Keratinocyte (primary cell): ENCODE measurements around the gene SMCHD1.

ENCODE experiments used
- EZH2 ChIP-seq: IDR thresholded peaks from one replicate; pipeline ENCODE4 v1.6.1; 2012; ENCODE audit warnings: inconsistent platforms, mild to moderate bottlenecking, low read length, moderate library complexity
- TF ChIP-seq, protein P1 (sequence below), 3 experiments: IDR thresholded peaks in 1 of 3; conservative IDR thresholded peaks in 1 of 3; optimal IDR thresholded peaks in 1 of 3; 2 replicates in 2 of 3; 3 replicates in 1 of 3; pipeline versions ENCODE3 to v1.5.1; 2011; ENCODE audit warnings: low read length in 3 of 3, mild to moderate bottlenecking in 3 of 3, moderate library complexity in 2 of 3, control low read depth in 1 of 3, inconsistent platforms in 1 of 3; ENCODE audit not compliant: insufficient read depth in 2 of 3; ENCODE audit errors: extremely low read depth in 1 of 3

DNA sequence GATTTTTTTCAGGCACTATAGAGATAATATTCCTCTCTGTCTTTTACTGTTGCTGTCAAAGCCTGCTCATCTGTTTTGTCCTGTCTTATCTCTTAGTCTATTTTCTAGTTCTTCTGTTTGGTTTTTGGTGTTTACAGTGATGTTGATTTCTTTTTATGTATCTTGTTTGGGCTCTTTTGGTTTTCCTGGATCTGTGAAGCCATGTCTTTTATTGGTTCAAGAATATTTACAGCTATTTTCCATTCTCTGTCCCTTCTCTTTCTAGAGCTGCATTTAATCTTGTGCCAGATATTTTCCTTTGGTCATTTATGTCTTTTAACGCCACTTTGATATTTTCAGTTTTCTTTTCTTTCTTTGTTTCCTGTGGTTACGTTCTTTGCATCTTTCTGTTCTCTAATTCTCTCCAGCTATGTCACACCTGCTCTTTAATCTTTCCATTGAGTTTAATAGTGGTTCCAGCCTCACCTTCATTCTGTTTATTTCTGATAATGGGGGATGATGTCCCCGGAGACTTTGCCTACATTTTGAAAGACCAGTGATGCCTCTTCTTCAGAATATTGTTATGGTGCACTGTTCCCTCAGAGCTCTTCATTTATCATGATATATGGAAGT is 32.0 kb downstream of the SMCHD1 start:
- TF ChIP-seq, protein P1, sequence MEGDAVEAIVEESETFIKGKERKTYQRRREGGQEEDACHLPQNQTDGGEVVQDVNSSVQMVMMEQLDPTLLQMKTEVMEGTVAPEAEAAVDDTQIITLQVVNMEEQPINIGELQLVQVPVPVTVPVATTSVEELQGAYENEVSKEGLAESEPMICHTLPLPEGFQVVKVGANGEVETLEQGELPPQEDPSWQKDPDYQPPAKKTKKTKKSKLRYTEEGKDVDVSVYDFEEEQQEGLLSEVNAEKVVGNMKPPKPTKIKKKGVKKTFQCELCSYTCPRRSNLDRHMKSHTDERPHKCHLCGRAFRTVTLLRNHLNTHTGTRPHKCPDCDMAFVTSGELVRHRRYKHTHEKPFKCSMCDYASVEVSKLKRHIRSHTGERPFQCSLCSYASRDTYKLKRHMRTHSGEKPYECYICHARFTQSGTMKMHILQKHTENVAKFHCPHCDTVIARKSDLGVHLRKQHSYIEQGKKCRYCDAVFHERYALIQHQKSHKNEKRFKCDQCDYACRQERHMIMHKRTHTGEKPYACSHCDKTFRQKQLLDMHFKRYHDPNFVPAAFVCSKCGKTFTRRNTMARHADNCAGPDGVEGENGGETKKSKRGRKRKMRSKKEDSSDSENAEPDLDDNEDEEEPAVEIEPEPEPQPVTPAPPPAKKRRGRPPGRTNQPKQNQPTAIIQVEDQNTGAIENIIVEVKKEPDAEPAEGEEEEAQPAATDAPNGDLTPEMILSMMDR (optimal IDR thresholded peaks at IDR 0.05 in 1 of 3, IDR thresholded peaks at IDR 0.05 in 1 of 3, conservative IDR thresholded peaks at IDR 0.05 in 1 of 3; ENCODE audit: extremely low read depth in 1 of 3, insufficient read depth in 2 of 3, low read length in 3 of 3), result no peak
- no peak for TF ChIP-seq EZH2
